SK-N-SH treated with all-trans-retinoic acid at 6 μM for 48 hours (cell line): ENCODE measurements around the gene ABHD11.

Experiments
- ATAC-seq: fragments of 200-7000 bp; cut with Tn5 transposase; 3 replicates; pipeline ENCODE4 v1.9.1; 2020; ENCODE audit warnings: mild to moderate bottlenecking, moderate library complexity
- ARNTL ChIP-seq: fragments of 450-650 bp; formaldehyde crosslinking; IDR thresholded peaks from 2 replicates; pipeline ENCODE4 v1.5.0; 2020; ENCODE audit warnings: low read depth, mild to moderate bottlenecking, moderate library complexity, borderline replicate concordance
- BACH2 ChIP-seq: fragments of 250-450 bp; sonication (Bioruptor Pico); IDR thresholded peaks from 2 replicates; pipeline ENCODE4 v1.9.0; 2021; ENCODE audit warnings: mild to moderate bottlenecking, borderline replicate concordance
- CREB5 ChIP-seq: fragments of 250-450 bp; sonication (Bioruptor Pico); IDR thresholded peaks from 2 replicates; pipeline ENCODE4 v1.5.1; 2020; ENCODE audit warnings: low read depth, mild to moderate bottlenecking, moderate library complexity
- POU6F1 ChIP-seq: fragments of 250-450 bp; sonication (Bioruptor Pico); IDR thresholded peaks from 2 replicates; pipeline ENCODE4 v1.8.0; 2021; ENCODE audit warnings: low read depth, mild to moderate bottlenecking, moderate library complexity, borderline replicate concordance
- PPARA ChIP-seq: fragments of 250-450 bp; sonication (Bioruptor Pico); IDR thresholded peaks from 2 replicates; pipeline ENCODE4 v1.5.0; 2020; ENCODE audit warnings: mild to moderate bottlenecking, borderline replicate concordance
- RARB ChIP-seq: fragments of 250-450 bp; sonication (Bioruptor Pico); IDR thresholded peaks from 2 replicates; pipeline ENCODE4 v1.8.0; 2021; ENCODE audit warnings: mild to moderate bottlenecking, moderate library complexity
- SNAI2 ChIP-seq: fragments of 250-450 bp; sonication (Bioruptor Pico); IDR thresholded peaks from 2 replicates; pipeline ENCODE4 v1.5.0; 2020; ENCODE audit warnings: mild to moderate bottlenecking, moderate library complexity
- TCF4 ChIP-seq: fragments of 250-450 bp; sonication (Bioruptor Pico); IDR thresholded peaks from 2 replicates; pipeline ENCODE4 v1.8.0; 2021; ENCODE audit warnings: mild to moderate bottlenecking, moderate library complexity, borderline replicate concordance
- TSHZ2 ChIP-seq: fragments of 250-450 bp; sonication (Bioruptor Pico); IDR thresholded peaks from 2 replicates; pipeline ENCODE4 v1.5.0; 2020; ENCODE audit warnings: mild to moderate bottlenecking, moderate library complexity
- ZFP3 ChIP-seq: fragments of 250-450 bp; sonication (Bioruptor Pico); IDR thresholded peaks from 2 replicates; pipeline ENCODE4 v1.5.0; 2020; ENCODE audit warnings: mild to moderate bottlenecking, moderate library complexity
- ZFP30 ChIP-seq: fragments of 450-650 bp; formaldehyde crosslinking; IDR thresholded peaks from 2 replicates; pipeline ENCODE4 v1.5.0; 2022; ENCODE audit warnings: mild to moderate bottlenecking, moderate library complexity
- ZNF8 ChIP-seq: fragments of 450-650 bp; formaldehyde crosslinking; IDR thresholded peaks from 2 replicates; pipeline ENCODE4 v1.5.0; 2020; ENCODE audit warnings: mild to moderate bottlenecking, moderate library complexity
- TF ChIP-seq, protein P1 (sequence below): fragments of 250-450 bp; sonication (Bioruptor Pico); IDR thresholded peaks from 2 replicates; pipeline ENCODE4 v1.5.1; 2021; ENCODE audit warnings: mild to moderate bottlenecking, moderate library complexity

Gene ABHD11

GRCh38 chr7:73786588-73786987 lies 48.0 kb upstream of the ABHD11 start (continued):
- TF ChIP-seq TSHZ2: no peak

DNA sequence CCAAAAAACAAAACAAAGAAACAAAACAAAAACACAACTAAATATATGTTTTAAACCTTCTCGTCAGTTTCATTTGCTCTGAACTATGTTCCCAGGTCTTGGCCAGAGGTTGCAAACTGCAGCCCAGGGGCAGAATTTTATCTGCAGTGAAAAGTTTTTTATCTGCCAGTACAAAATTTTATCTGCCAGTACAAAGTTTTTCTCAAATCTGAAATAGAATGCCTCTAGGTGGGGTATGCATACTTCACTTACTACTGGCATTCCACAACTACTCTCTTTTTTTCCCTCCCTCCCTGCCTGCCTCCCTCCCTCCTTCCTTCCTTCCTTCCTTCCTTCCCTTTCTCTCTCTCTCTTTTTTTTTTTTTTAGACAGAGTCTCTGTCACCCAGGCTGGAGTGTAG lies 40.9 kb upstream of the ABHD11 start:
- peak; percentile 74 for ATAC-seq
- TF ChIP-seq SNAI2 (no peak), PPARA (no peak), CREB5 (CRISPR knock-in tag) (no peak), BACH2 (CRISPR knock-in tag) (no peak), RARB (CRISPR knock-in tag) (no peak), ZFP30 (no peak), ARNTL (CRISPR knock-in tag) (no peak), ZFP3 (no peak)
- TF ChIP-seq, protein P1, sequence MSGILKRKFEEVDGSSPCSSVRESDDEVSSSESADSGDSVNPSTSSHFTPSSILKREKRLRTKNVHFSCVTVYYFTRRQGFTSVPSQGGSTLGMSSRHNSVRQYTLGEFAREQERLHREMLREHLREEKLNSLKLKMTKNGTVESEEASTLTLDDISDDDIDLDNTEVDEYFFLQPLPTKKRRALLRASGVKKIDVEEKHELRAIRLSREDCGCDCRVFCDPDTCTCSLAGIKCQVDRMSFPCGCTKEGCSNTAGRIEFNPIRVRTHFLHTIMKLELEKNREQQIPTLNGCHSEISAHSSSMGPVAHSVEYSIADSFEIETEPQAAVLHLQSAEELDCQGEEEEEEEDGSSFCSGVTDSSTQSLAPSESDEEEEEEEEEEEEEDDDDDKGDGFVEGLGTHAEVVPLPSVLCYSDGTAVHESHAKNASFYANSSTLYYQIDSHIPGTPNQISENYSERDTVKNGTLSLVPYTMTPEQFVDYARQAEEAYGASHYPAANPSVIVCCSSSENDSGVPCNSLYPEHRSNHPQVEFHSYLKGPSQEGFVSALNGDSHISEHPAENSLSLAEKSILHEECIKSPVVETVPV (CRISPR knock-in tag): no peak

DNA sequence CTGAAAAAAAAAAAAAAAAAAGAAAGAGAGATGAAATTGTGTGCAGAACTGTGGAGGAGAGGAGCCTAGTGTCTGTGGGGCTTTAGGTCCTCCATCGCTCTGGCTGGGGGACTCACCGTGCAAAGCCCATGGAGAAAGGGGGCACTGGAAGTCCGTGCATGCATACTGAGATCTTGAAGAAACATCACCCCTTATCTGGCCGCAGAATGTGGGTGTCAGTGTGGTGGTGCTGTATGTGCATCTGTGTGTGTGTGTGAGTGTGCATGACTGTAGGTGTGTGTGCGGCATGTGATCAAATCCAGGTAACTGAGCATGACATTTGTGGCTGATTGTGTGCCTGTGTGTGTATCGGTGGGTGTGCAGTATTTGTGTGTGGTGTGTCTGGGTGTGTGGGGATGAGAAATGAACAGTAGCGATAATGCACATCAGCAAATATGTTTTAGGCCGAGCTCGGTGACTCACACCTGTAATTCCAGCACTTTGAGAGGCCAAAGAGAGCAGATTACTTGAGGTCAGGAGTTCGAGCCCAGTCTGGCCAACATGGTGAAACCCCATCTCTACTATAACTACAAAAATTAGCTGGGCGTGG lies 40.3 kb upstream of the ABHD11 start:
- TF ChIP-seq PPARA: no peak
- TF ChIP-seq ZNF8 (CRISPR knock-in tag): no peak
- no peak for TF ChIP-seq SNAI2
- TF ChIP-seq POU6F1: no peak
- no peak for TF ChIP-seq RARB (CRISPR knock-in tag)
- TF ChIP-seq, protein P1 (CRISPR knock-in tag): no peak
- TF ChIP-seq TCF4 (CRISPR knock-in tag): no peak
- TF ChIP-seq CREB5 (CRISPR knock-in tag): no peak
- TF ChIP-seq ARNTL (CRISPR knock-in tag): no peak
- TF ChIP-seq, all 23 proteins: peak for 0
- ATAC-seq: peak; percentile 14; the same call in 1 of the 3 replicates

DNA sequence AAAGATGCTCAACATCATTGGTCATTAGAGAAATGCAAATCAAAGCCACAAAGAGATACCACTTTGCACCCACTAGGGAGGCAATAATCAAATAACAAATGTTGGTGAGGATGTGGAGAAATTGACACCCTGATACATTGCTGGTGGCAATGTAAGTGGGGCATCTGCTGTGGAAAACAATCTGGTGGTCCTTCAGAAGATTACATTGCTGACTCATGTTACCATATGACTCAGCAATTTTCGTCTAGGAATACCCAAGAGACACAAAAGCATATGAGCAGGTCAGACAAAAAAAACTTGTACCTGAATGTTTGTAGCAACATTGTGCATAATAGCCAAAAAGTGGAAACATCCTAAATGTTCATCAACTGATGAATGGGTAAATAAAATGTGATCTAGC lies 36.3 kb upstream of the ABHD11 start:
- TF ChIP-seq BACH2 (CRISPR knock-in tag) (peak; percentile 67; the same call in 1 of the 2 replicates), TCF4 (CRISPR knock-in tag) (no peak)
- TF ChIP-seq, all 23 proteins: peak for 1
- ATAC-seq: no peak
